ENCODE data around the gene DPY19L2.

The DPY19L2 gene

GRCh38 chr12:63525831-63526230, 142.5 kb downstream of the DPY19L2 start:
- no peak for DNase-seq (ENCODE audit: low spot score)

GRCh38 chr12:63521706-63522105, 146.6 kb downstream of the DPY19L2 start:
- DNase-seq (ENCODE audit: low spot score) = no peak
